ENCODE measurements around the gene RXFP3.

Gene RXFP3

GRCh38 chr5:33933723-33934169, 2.4 kb upstream of the RXFP3 start:
- in situ Hi-C loops (cut with HindIII; ENCODE audit: low sequenced_read_pairs) = no loop called here
- no peak overlapping the region for H3K4me3 ChIP-seq (ENCODE audit: low read depth, low read length)
- DNase-seq (ENCODE audit: low read depth, low spot score) = no peak
- no peak for TF ChIP-seq CTCF (IDR thresholded peaks at IDR 0.05; ENCODE audit: low read depth, low read length)

DNA sequence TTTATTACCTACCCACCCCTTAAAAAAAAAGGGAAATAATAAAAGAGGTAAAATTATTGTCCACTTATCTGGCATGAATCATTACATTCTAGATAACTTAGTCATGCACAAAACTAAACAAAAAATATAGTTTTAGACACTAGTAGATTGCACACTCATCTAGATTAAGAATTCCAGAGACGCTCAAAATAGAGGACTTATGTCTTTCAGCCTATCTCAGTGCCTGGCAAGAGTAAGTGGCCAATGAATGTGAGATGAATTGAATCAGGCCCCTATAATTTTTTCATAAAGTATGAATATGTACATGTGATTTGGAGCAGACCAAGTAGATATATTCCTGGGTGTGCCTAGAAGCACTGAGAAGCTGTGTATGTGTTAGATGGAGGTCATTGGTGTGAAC, 2.0 kb upstream of the RXFP3 start:
- peak; percentile 26 for DNase-seq (ENCODE audit: low read depth, low spot score)
- no peak overlapping the region for H3K4me3 ChIP-seq (ENCODE audit: low read depth, low read length)
- in situ Hi-C loops (cut with HindIII; ENCODE audit: low sequenced_read_pairs) = no loop called here
- no peak for TF ChIP-seq CTCF (IDR thresholded peaks at IDR 0.05; ENCODE audit: low read depth, low read length)

- peak; percentile 13 for TF ChIP-seq CTCF (IDR thresholded peaks at IDR 0.05; ENCODE audit: low read depth, low read length)
- H3K4me3 ChIP-seq (ENCODE audit: low read depth, low read length) = peak overlapping the region; percentile 46
- DNase-seq (ENCODE audit: low read depth, low spot score) = peak; percentile 71
- in situ Hi-C loops (cut with HindIII; ENCODE audit: low sequenced_read_pairs) = no loop called here
Measured at GRCh38 chr5:33936004-33936380, 194 bp upstream of the RXFP3 start.

DNA sequence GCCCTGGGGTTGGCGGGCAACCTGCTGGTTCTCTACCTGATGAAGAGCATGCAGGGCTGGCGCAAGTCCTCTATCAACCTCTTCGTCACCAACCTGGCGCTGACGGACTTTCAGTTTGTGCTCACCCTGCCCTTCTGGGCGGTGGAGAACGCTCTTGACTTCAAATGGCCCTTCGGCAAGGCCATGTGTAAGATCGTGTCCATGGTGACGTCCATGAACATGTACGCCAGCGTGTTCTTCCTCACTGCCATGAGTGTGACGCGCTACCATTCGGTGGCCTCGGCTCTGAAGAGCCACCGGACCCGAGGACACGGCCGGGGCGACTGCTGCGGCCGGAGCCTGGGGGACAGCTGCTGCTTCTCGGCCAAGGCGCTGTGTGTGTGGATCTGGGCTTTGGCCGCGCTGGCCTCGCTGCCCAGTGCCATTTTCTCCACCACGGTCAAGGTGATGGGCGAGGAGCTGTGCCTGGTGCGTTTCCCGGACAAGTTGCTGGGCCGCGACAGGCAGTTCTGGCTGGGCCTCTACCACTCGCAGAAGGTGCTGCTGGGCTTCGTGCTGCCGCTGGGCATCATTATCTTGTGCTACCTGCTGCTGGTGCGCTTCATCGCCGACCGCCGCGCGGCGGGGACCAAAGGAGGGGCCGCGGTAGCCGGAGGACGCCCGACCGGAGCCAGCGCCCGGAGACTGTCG, 976 bp downstream of the RXFP3 start:
- peak overlapping the region; percentile 46 for H3K4me3 ChIP-seq (ENCODE audit: low read depth, low read length)
- DNase-seq (ENCODE audit: low read depth, low spot score) = no peak
- in situ Hi-C loops (cut with HindIII; ENCODE audit: low sequenced_read_pairs) = no loop called here
- TF ChIP-seq CTCF (IDR thresholded peaks at IDR 0.05; ENCODE audit: low read depth, low read length) = no peak

DNA sequence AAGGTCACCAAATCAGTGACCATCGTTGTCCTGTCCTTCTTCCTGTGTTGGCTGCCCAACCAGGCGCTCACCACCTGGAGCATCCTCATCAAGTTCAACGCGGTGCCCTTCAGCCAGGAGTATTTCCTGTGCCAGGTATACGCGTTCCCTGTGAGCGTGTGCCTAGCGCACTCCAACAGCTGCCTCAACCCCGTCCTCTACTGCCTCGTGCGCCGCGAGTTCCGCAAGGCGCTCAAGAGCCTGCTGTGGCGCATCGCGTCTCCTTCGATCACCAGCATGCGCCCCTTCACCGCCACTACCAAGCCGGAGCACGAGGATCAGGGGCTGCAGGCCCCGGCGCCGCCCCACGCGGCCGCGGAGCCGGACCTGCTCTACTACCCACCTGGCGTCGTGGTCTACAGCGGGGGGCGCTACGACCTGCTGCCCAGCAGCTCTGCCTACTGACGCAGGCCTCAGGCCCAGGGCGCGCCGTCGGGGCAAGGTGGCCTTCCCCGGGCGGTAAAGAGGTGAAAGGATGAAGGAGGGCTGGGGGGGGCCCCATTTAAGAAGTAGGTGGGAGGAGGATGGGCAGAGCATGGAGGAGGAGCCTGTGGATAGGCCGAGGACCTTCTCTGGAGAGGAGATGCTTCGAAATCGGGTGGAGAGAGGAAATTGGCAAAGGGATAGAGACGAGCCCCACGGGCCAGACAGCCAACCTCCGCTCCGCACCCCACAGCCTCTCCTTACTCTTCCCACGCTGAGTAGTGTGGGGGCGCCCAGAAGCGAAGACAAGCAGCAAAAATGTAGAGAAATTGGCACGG, 1.7 kb downstream of the RXFP3 start:
- no peak overlapping the region for H3K4me3 ChIP-seq (ENCODE audit: low read depth, low read length)
- DNase-seq (ENCODE audit: low read depth, low spot score) = no peak
- in situ Hi-C loops (cut with HindIII; ENCODE audit: low sequenced_read_pairs) = no loop called here
- no peak for TF ChIP-seq CTCF (IDR thresholded peaks at IDR 0.05; ENCODE audit: low read depth, low read length)

DNA sequence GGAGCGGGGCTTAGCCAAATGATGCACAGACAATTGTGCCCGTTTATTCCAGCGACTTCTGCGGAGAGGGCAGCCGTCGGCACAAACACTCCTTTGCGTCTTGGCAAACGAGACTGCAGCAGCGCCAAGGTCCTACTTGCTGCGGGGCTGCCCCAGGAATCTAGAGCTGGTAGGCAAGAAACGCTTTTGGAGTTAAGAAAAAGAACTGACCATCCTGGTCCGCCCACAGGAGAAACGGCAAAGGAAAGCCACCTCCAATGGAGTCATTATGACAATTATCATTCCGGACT, 2.3 kb downstream of the RXFP3 start:
- no peak for DNase-seq (ENCODE audit: low read depth, low spot score)
- H3K4me3 ChIP-seq (ENCODE audit: low read depth, low read length) = no peak overlapping the region
- no peak for TF ChIP-seq CTCF (IDR thresholded peaks at IDR 0.05; ENCODE audit: low read depth, low read length)
- in situ Hi-C loops (cut with HindIII; ENCODE audit: low sequenced_read_pairs) = no loop called here
